Neural cell (in vitro differentiated cells): Measurements from ENCODE around the gene IL17B.

Experiments
- EP300 ChIP-seq: fragments of 450-650 bp; conservative IDR thresholded peaks from 2 replicates; pipeline ENCODE4 v1.6.1; 2014; ENCODE audit warnings: antibody characterized with exemption, mild to moderate bottlenecking, moderate library complexity; ENCODE audit not compliant: poor library complexity, severe bottlenecking
- EZH2 ChIP-seq: fragments of 200-600, 300-800 bp; shearing (Covaris generic), sonication (generic); IDR thresholded peaks from 2 replicates; pipeline ENCODE4 v1.6.1; 2014; ENCODE audit warnings: antibody characterized with exemption, low read length, borderline replicate concordance, mild to moderate bottlenecking; ENCODE audit not compliant: insufficient read depth, poor library complexity, severe bottlenecking
- MXI1 ChIP-seq: fragments of 450-650 bp; conservative IDR thresholded peaks from 2 replicates; pipeline ENCODE4 v1.6.1; 2014; ENCODE audit warnings: antibody characterized with exemption, mild to moderate bottlenecking; ENCODE audit not compliant: poor library complexity, severe bottlenecking
- POLR2AphosphoS5 ChIP-seq: IDR thresholded peaks from 2 replicates; pipeline ENCODE4 v1.6.1; 2012
- RAD21 ChIP-seq: fragments of 450-650 bp; conservative IDR thresholded peaks from 2 replicates; pipeline ENCODE4 v1.6.1; 2014; ENCODE audit warnings: antibody characterized with exemption, mild to moderate bottlenecking, moderate library complexity
- SMC3 ChIP-seq: fragments of 450-650 bp; conservative IDR thresholded peaks from 2 replicates; pipeline ENCODE4 v1.6.1; 2014; ENCODE audit warnings: antibody characterized with exemption, mild to moderate bottlenecking, moderate library complexity; ENCODE audit not compliant: poor library complexity
- TAF1 ChIP-seq: IDR thresholded peaks from 2 replicates; pipeline ENCODE4 v1.6.1; 2012; ENCODE audit warnings: low read depth
- TF ChIP-seq, protein P1 (sequence below): fragments of 450-650 bp; IDR thresholded peaks from 2 replicates; pipeline ENCODE4 v1.5.1; 2014; ENCODE audit warnings: antibody characterized with exemption, mild to moderate bottlenecking, moderate library complexity; ENCODE audit not compliant: poor library complexity, severe bottlenecking

DNA sequence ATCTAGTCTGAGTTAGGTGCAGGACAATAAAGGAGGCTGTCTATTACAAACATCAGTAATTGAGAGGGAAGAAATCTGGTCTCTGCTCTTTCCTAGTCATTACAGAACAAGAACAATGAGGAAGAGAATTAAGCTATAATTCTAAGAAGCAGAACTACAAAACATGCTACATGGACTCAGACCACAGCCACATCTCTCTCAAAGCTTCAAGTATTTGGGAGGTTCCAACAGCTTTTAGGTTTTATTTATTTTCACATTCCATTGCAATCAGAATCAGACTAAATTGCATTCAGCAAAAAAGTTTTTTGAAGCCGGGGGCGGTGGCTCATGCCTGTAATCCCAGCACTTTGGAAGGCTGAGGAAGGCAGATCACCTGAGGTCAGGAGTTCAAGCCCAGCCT, 34.9 kb downstream of the IL17B start:
- TF ChIP-seq POLR2AphosphoS5, result no peak
- TF ChIP-seq, protein P1, sequence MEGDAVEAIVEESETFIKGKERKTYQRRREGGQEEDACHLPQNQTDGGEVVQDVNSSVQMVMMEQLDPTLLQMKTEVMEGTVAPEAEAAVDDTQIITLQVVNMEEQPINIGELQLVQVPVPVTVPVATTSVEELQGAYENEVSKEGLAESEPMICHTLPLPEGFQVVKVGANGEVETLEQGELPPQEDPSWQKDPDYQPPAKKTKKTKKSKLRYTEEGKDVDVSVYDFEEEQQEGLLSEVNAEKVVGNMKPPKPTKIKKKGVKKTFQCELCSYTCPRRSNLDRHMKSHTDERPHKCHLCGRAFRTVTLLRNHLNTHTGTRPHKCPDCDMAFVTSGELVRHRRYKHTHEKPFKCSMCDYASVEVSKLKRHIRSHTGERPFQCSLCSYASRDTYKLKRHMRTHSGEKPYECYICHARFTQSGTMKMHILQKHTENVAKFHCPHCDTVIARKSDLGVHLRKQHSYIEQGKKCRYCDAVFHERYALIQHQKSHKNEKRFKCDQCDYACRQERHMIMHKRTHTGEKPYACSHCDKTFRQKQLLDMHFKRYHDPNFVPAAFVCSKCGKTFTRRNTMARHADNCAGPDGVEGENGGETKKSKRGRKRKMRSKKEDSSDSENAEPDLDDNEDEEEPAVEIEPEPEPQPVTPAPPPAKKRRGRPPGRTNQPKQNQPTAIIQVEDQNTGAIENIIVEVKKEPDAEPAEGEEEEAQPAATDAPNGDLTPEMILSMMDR, result no peak
- no peak for TF ChIP-seq SMC3
- no peak for TF ChIP-seq EP300
- TF ChIP-seq TAF1, result no peak
- no peak for TF ChIP-seq MXI1
- TF ChIP-seq EZH2, result no peak
- TF ChIP-seq RAD21, result no peak
